HG03460 (cell line): ENCODE results near the gene CIB4.

ENCODE experiments used
- ATAC-seq: cut with Tn5 transposase; IDR thresholded peaks from one replicate; pipeline ENCODE4 v1.9.1; 2021; ENCODE audit not compliant: unreplicated experiment

CIB4 gene

GRCh38 chr2:26644188-26644835, 3.1 kb upstream of the CIB4 start:
- ATAC-seq, result no peak

GRCh38 chr2:26642429-26642828, 1.3 kb upstream of the CIB4 start:
- ATAC-seq, result no peak

- no peak for ATAC-seq
These were observed 828 bp downstream of the CIB4 start for GRCh38 chr2:26640331-26640745.

GRCh38 chr2:26639685-26640243, 1.4 kb downstream of the CIB4 start:
- no peak for ATAC-seq

GRCh38 chr2:26637811-26638310, 3.3 kb downstream of the CIB4 start:
- ATAC-seq, result no peak

- no peak for ATAC-seq
These were observed 4.2 kb downstream of the CIB4 start for GRCh38 chr2:26636935-26637334.

GRCh38 chr2:26635401-26635800, 5.8 kb downstream of the CIB4 start:
- no peak for ATAC-seq

- ATAC-seq, result no peak
These were observed 6.4 kb downstream of the CIB4 start for GRCh38 chr2:26634636-26635230.

- ATAC-seq, result no peak
These were observed 7.1 kb downstream of the CIB4 start for GRCh38 chr2:26633993-26634595.

- no peak for ATAC-seq
These were observed 7.7 kb downstream of the CIB4 start for GRCh38 chr2:26633351-26633945.

- ATAC-seq, result no peak
These were observed 8.5 kb downstream of the CIB4 start for GRCh38 chr2:26632624-26633185.

GRCh38 chr2:26631401-26632170, 9.6 kb downstream of the CIB4 start:
- ATAC-seq, result no peak

- no peak for ATAC-seq
These were observed 10.4 kb downstream of the CIB4 start for GRCh38 chr2:26630669-26631360.

- ATAC-seq, result no peak
These were observed 10.9 kb downstream of the CIB4 start for GRCh38 chr2:26630235-26630634.

- no peak for ATAC-seq
These were observed 11.4 kb downstream of the CIB4 start for GRCh38 chr2:26629751-26630150.

- no peak for ATAC-seq
These were observed 11.9 kb downstream of the CIB4 start for GRCh38 chr2:26629346-26629630.

GRCh38 chr2:26628561-26629345, 12.4 kb downstream of the CIB4 start:
- ATAC-seq, result no peak

- no peak for ATAC-seq
These were observed 13.6 kb downstream of the CIB4 start for GRCh38 chr2:26627350-26628105.

GRCh38 chr2:26626606-26627005, 14.6 kb downstream of the CIB4 start:
- ATAC-seq, result no peak
